GM19324 (cell line): ENCODE measurements around the gene MGLL.
"Not testable (repeated sequence)": the region's sequence is repeated elsewhere in the genome, so short reads cannot be mapped to it uniquely, and the experiment has no call there.

Experiments used
- ATAC-seq: cut with Tn5 transposase; IDR thresholded peaks from one replicate; pipeline ENCODE4 v1.9.1; 2021; ENCODE audit warnings: mild to moderate bottlenecking, moderate library complexity; ENCODE audit not compliant: unreplicated experiment, low FRiP score

MGLL gene

GRCh38 chr3:127712881-127713771, 109.2 kb downstream of the MGLL start:
- no peak for ATAC-seq

GRCh38 chr3:127712461-127712860, 109.9 kb downstream of the MGLL start:
- no peak for ATAC-seq

- ATAC-seq: no peak
Observed at GRCh38 chr3:127711896-127712295, 110.4 kb downstream of the MGLL start.

- no peak for ATAC-seq
Observed at GRCh38 chr3:127711021-127711695, 111.2 kb downstream of the MGLL start.

GRCh38 chr3:127710155-127710941, 112.0 kb downstream of the MGLL start:
- ATAC-seq: no peak

- no peak for ATAC-seq
Observed at GRCh38 chr3:127709320-127710060, 112.8 kb downstream of the MGLL start.

GRCh38 chr3:127708837-127709236, 113.5 kb downstream of the MGLL start:
- no peak for ATAC-seq

- no peak for ATAC-seq
Observed at GRCh38 chr3:127707851-127708411, 114.4 kb downstream of the MGLL start.

- ATAC-seq: no peak
Observed at GRCh38 chr3:127706785-127707351, 115.4 kb downstream of the MGLL start.

- no peak for ATAC-seq
Observed at GRCh38 chr3:127706312-127706711, 116.0 kb downstream of the MGLL start.

- ATAC-seq: not testable (repeated sequence)
Observed at GRCh38 chr3:127704840-127705239, 117.5 kb downstream of the MGLL start.

- ATAC-seq: no peak
Observed at GRCh38 chr3:127702151-127702578, 120.2 kb downstream of the MGLL start.

GRCh38 chr3:127701280-127701911, 120.9 kb downstream of the MGLL start:
- ATAC-seq: no peak

GRCh38 chr3:127700406-127700805, 121.9 kb downstream of the MGLL start:
- no peak for ATAC-seq

GRCh38 chr3:127699416-127700300, 122.7 kb downstream of the MGLL start:
- no peak for ATAC-seq

- no peak for ATAC-seq
Observed at GRCh38 chr3:127698691-127699415, 123.5 kb downstream of the MGLL start.

- no peak for ATAC-seq
Observed at GRCh38 chr3:127698286-127698685, 124.0 kb downstream of the MGLL start.
